ENCODE data around the gene SETMAR.
"Not testable (repeated sequence)": the region's sequence is repeated elsewhere in the genome, so short reads cannot be mapped to it uniquely, and the experiment has no call there.

Gene SETMAR

GRCh38 chr3:4303187-4304123 lies at the start of gene SETMAR:
Gene SETMAR (plus strand): TSS chr3:4303369. CDS start chr3:4303371, 2 bp downstream.
- DNase-seq = peak; percentile 86

- no peak for DNase-seq
Observed at GRCh38 chr3:4261406-4261805, 41.8 kb upstream of the SETMAR start.

GRCh38 chr3:4264040-4264439 lies 39.1 kb upstream of the SETMAR start:
- DNase-seq = no peak

- no peak for DNase-seq
Observed at GRCh38 chr3:4270720-4271119, 32.4 kb upstream of the SETMAR start.

- no peak for DNase-seq
Observed at GRCh38 chr3:4271834-4272233, 31.3 kb upstream of the SETMAR start.

GRCh38 chr3:4279516-4280105 lies 23.6 kb upstream of the SETMAR start:
- no peak for DNase-seq

- no peak for DNase-seq
Observed at GRCh38 chr3:4281991-4282390, 21.2 kb upstream of the SETMAR start.

- DNase-seq = no peak
Observed at GRCh38 chr3:4284865-4285264, 18.3 kb upstream of the SETMAR start.

GRCh38 chr3:4289044-4289443 lies 14.1 kb upstream of the SETMAR start:
- DNase-seq = no peak

- DNase-seq = peak; percentile 49
Observed at GRCh38 chr3:4290272-4290893, 12.8 kb upstream of the SETMAR start.

GRCh38 chr3:4292301-4292700 lies 10.9 kb upstream of the SETMAR start:
- no peak for DNase-seq

GRCh38 chr3:4294616-4295327 lies 8.4 kb upstream of the SETMAR start:
- no peak for DNase-seq

GRCh38 chr3:4296454-4296853 lies 6.7 kb upstream of the SETMAR start:
- DNase-seq = not testable (repeated sequence)

- DNase-seq = no peak
Observed at GRCh38 chr3:4297486-4297885, 5.7 kb upstream of the SETMAR start.

GRCh38 chr3:4302747-4303146 lies 422 bp upstream of the SETMAR start:
- no peak for DNase-seq

- DNase-seq = not testable (repeated sequence)
Observed at GRCh38 chr3:4305210-4305609, 2.0 kb downstream of the SETMAR start.

- DNase-seq = no peak
Observed at GRCh38 chr3:4306091-4306490, 2.9 kb downstream of the SETMAR start.

GRCh38 chr3:4306860-4307259 lies 3.7 kb downstream of the SETMAR start:
- DNase-seq = no peak

- no peak for DNase-seq
Observed at GRCh38 chr3:4309491-4310128, 6.4 kb downstream of the SETMAR start.

GRCh38 chr3:4310971-4311370 lies 7.8 kb downstream of the SETMAR start:
- no peak for DNase-seq

GRCh38 chr3:4311496-4311895 lies 8.3 kb downstream of the SETMAR start:
- DNase-seq = no peak

- DNase-seq = no peak
Observed at GRCh38 chr3:4313606-4314293, 10.6 kb downstream of the SETMAR start.
